Neural progenitor cell (in vitro differentiated cells): Measurements from ENCODE around the gene HBQ1. TPM values are rescaled to one million over a fixed set of nuclear protein-coding genes. Genes with fewer than 3 reads are reported as not detected.
"Not testable (repeated sequence)": the region's sequence is repeated elsewhere in the genome, so short reads cannot be mapped to it uniquely, and the experiment has no call there.

Experiments used
- DNase-seq: peaks from one replicate; pipeline ENCODE4 v3.0.0-alpha.2; 2016; ENCODE audit warnings: low spot score
- H2AFZ ChIP-seq: fragments of 200-600 bp; sonication (generic); replicated peaks from 2 replicates; pipeline ENCODE4 v1.6.1; 2016; ENCODE audit warnings: antibody characterized with exemption
- H3F3A ChIP-seq: fragments of 200-600 bp; sonication (generic); 2 replicates; pipeline ENCODE4 v1.6.1; 2016; ENCODE audit warnings: antibody characterized with exemption, low read depth
- H3K27ac ChIP-seq: fragments of 200-600 bp; sonication (generic); 2 replicates; pipeline ENCODE4 v1.5.1; 2016; ENCODE audit warnings: mild to moderate bottlenecking
- H3K27me3 ChIP-seq: fragments of 200-600 bp; sonication (generic); 2 replicates; pipeline ENCODE4 v1.6.1; 2016; ENCODE audit warnings: mild to moderate bottlenecking, moderate library complexity
- H3K36me3 ChIP-seq: fragments of 200-600 bp; sonication (generic); 2 replicates; pipeline ENCODE4 v1.5.1; 2016
- H3K4me1 ChIP-seq: fragments of 200-600 bp; sonication (generic); 2 replicates; pipeline ENCODE4 v1.6.1; 2016; ENCODE audit warnings: mixed run types
- H3K4me2 ChIP-seq: fragments of 200-600 bp; sonication (generic); 2 replicates; pipeline ENCODE4 v1.6.1; 2016
- H3K4me3 ChIP-seq: fragments of 200-600 bp; sonication (generic); 2 replicates; pipeline ENCODE4 v1.5.1; 2016
- H3K79me2 ChIP-seq: fragments of 200-600 bp; sonication (generic); 2 replicates; pipeline ENCODE4 v1.6.1; 2016; ENCODE audit warnings: low read depth
- H3K9ac ChIP-seq: fragments of 200-600 bp; sonication (generic); 2 replicates; pipeline ENCODE4 v1.6.1; 2016
- H3K9me3 ChIP-seq: fragments of 200-600 bp; sonication (generic); 2 replicates; pipeline ENCODE4 v1.5.1; 2016; ENCODE audit warnings: low read depth
- H4K20me1 ChIP-seq: fragments of 200-600 bp; sonication (generic); 2 replicates; pipeline ENCODE4 v1.6.1; 2016; ENCODE audit warnings: low read depth
- H3K27ac Mint-ChIP-seq: 3 replicates; pipeline ENCODE4 v1.8.0; 2021; ENCODE audit warnings: mixed read lengths
- H3K27me3 Mint-ChIP-seq: 2 replicates; pipeline ENCODE4 v1.8.0; 2022; ENCODE audit warnings: low read depth, mild to moderate bottlenecking, inconsistent platforms, moderate library complexity, mixed read lengths; ENCODE audit not compliant: insufficient read depth
- H3K36me3 Mint-ChIP-seq: 3 replicates; pipeline ENCODE4 v1.8.0; 2021; ENCODE audit warnings: mixed read lengths
- H3K4me1 Mint-ChIP-seq: 3 replicates; pipeline ENCODE4 v1.8.0; 2021; ENCODE audit warnings: mixed read lengths
- H3K4me3 Mint-ChIP-seq: 3 replicates; pipeline ENCODE4 v1.8.0; 2021; ENCODE audit warnings: mild to moderate bottlenecking, moderate library complexity, mixed read lengths
- H3K9me3 Mint-ChIP-seq: 3 replicates; pipeline ENCODE4 v1.8.0; 2020; ENCODE audit warnings: mixed read lengths
- CTCF ChIP-seq: fragments of 200-600 bp; sonication (generic); IDR thresholded peaks from 2 replicates; pipeline ENCODE4 v1.5.1; 2017; ENCODE audit warnings: antibody characterized with exemption, mild to moderate bottlenecking
- EZH2 ChIP-seq: fragments of 200-600 bp; sonication (generic); IDR thresholded peaks from 2 replicates; pipeline ENCODE4 v1.6.1; 2017; ENCODE audit warnings: antibody characterized with exemption, mild to moderate bottlenecking, moderate library complexity
- EZH2phosphoT487 ChIP-seq: fragments of 200-600 bp; sonication (generic); IDR thresholded peaks from 2 replicates; pipeline ENCODE4 v1.6.1; 2017; ENCODE audit warnings: antibody characterized with exemption
- total RNA-seq: library from RNA; depleted of rRNA; stranded (reverse); fragments of >200 nt; gene quantifications from 2 replicates; pipeline ENCODE4 v1.2.3, GENCODE V29; 2015; ENCODE audit warnings: low replicate concordance

Gene HBQ1
- total RNA-seq, 1 donor from 2014 or later, result not detected

GRCh38 chr16:152141-153128 lies 27.8 kb upstream of the HBQ1 start, which contains the start of gene HBZ:
Gene HBZ (plus strand): TSS chr16:152644. CDS start chr16:152910, 266 bp downstream.
- Mint-ChIP-seq H3K27me3 (peaks cover 55% of the 10 kb centered on the region), H3K4me1 (peaks cover 9% of the 10 kb centered on the region), H3K36me3 (peaks cover 2% of the 10 kb centered on the region), H3K9me3 (peaks cover 5% of the 10 kb centered on the region), H3K27ac (no peak within 1 kb of the TSS), H3K4me3 (peak within 1 kb of the TSS; percentile 59)
- Histone ChIP-seq H3K79me2 (no peaks in the 10 kb centered on the region), H3K9ac (no peak within 1 kb of the TSS), H3K4me1 (peaks cover 7% of the 10 kb centered on the region), H4K20me1 (no peaks in the 10 kb centered on the region), H3K27ac (no peak within 1 kb of the TSS), H2AFZ (no peak within 1 kb of the TSS), H3K36me3 (no peaks in the 10 kb centered on the region), H3K4me2 (no peak within 1 kb of the TSS), H3F3A (peaks cover 11% of the 10 kb centered on the region), H3K4me3 (no peak within 1 kb of the TSS), H3K27me3 (peaks cover 90% of the 10 kb centered on the region), H3K9me3 (no peaks in the 10 kb centered on the region)
- DNase-seq, result no peak
- TF ChIP-seq EZH2, result no peak

- peaks cover 60% of the 10 kb centered on the region for H3K27me3 Mint-ChIP-seq
- H3K27me3 ChIP-seq, result peaks cover 91% of the 10 kb centered on the region
- not testable (repeated sequence) for H3K36me3 ChIP-seq, H3K9me3 Mint-ChIP-seq, H3K27ac ChIP-seq, DNase-seq, H2AFZ ChIP-seq, H3K4me3 ChIP-seq, H4K20me1 ChIP-seq, H3K27ac Mint-ChIP-seq, H3K4me2 ChIP-seq, H3K9me3 ChIP-seq, H3K4me1 Mint-ChIP-seq, H3K4me1 ChIP-seq, H3K9ac ChIP-seq, H3K79me2 ChIP-seq, H3K36me3 Mint-ChIP-seq
- peaks cover 11% of the 10 kb centered on the region for H3F3A ChIP-seq
- H3K4me3 Mint-ChIP-seq, result peak overlapping the region; percentile 59
Measured at GRCh38 chr16:153129-153521, 27.1 kb upstream of the HBQ1 start.

- H3K27me3 Mint-ChIP-seq, result peaks cover 59% of the 10 kb centered on the region
- H3K9ac ChIP-seq, H4K20me1 ChIP-seq, H3K79me2 ChIP-seq, H3K4me3 Mint-ChIP-seq, H3K27ac Mint-ChIP-seq, H3K9me3 Mint-ChIP-seq, H3K4me3 ChIP-seq, H3K36me3 ChIP-seq, H2AFZ ChIP-seq, H3K4me1 Mint-ChIP-seq, H3K27ac ChIP-seq, DNase-seq, H3K9me3 ChIP-seq, H3K4me1 ChIP-seq, H3K36me3 Mint-ChIP-seq, H3K4me2 ChIP-seq: not testable (repeated sequence)
- peaks cover 91% of the 10 kb centered on the region for H3K27me3 ChIP-seq
- peaks cover 11% of the 10 kb centered on the region for H3F3A ChIP-seq
Measured at GRCh38 chr16:153550-154216, 26.6 kb upstream of the HBQ1 start.

GRCh38 chr16:154217-155030 lies 25.8 kb upstream of the HBQ1 start:
- no peaks in the 10 kb centered on the region for H3K79me2 ChIP-seq
- H3K9me3 ChIP-seq, result no peaks in the 10 kb centered on the region
- DNase-seq, result peak; percentile 71
- H3K4me2 ChIP-seq, result peak overlapping the region; percentile 90
- peak overlapping the region; percentile 86 for H3K4me3 Mint-ChIP-seq
- no peaks in the 10 kb centered on the region for H4K20me1 ChIP-seq
- H3K36me3 ChIP-seq, result no peaks in the 10 kb centered on the region
- no peak overlapping the region for H3K9ac ChIP-seq
- peak; percentile 78 for TF ChIP-seq EZH2
- TF ChIP-seq EZH2phosphoT487, result peak; percentile 66
- TF ChIP-seq CTCF, result no peak
- peaks cover 7% of the 10 kb centered on the region for H3K4me1 Mint-ChIP-seq
- H3K27me3 Mint-ChIP-seq, result peaks cover 55% of the 10 kb centered on the region
- H3K4me1 ChIP-seq, result peaks cover 7% of the 10 kb centered on the region
- H3K36me3 Mint-ChIP-seq, result peaks cover 2% of the 10 kb centered on the region
- peak overlapping the region; percentile 57 for H3K4me3 ChIP-seq
- peaks cover 11% of the 10 kb centered on the region for H3F3A ChIP-seq
- H3K27me3 ChIP-seq, result peaks cover 91% of the 10 kb centered on the region
- peaks cover 6% of the 10 kb centered on the region for H3K9me3 Mint-ChIP-seq
- H3K27ac ChIP-seq, result no peak overlapping the region
- H2AFZ ChIP-seq, result peak overlapping the region; percentile 94
- H3K27ac Mint-ChIP-seq, result peak overlapping the region; percentile 48
